NCI-H2227 (cell line): ENCODE results near the gene MLH1.
"Not testable (repeated sequence)": the region's sequence is repeated elsewhere in the genome, so short reads cannot be mapped to it uniquely, and the experiment has no call there.

Experiments
- DNase-seq: peaks from one replicate; lab custom pipeline; 2025; ENCODE audit not compliant: unreplicated experiment; lab: John Stamatoyannopoulos, UW

Gene MLH1

DNA sequence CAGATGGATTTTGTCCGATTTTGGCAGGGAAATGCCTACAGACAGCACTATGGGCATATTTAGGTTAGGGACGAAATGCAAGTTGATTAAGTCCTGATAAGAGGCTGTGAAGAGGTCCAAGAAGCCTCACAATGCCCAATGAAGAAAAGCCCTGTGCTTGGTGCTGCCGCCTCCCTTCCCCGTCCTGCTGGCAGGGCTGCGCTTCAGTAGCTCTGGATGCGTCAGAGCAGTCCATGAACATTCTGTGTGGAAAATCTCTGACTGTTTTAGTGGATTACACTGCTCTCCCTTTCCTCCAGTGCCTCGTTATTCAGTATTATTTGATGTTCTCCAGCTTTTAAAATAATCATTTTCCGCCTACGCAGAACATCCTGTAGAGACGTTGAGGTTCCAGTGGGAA is 39.6 kb downstream of the MLH1 start:
- no peak for DNase-seq

DNA sequence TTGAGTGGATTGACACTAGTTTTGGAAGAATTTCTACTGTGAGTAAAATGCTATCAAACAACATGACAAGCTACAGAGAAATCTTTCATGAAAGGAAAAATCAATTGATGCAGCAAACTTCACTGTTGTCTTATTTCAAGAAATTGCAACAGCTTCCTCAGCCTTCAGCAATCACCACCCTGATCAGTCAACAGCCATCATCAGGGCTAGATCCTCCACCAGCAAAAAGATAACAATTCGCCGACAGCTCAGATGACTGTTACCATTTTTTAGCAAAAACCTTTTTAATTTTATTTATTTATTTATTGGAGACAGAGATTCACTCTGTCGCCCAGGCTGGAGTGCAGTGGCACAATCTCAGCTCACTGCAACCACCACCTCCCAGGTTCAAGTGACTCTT is 44.0 kb downstream of the MLH1 start:
- DNase-seq, result no peak

DNA sequence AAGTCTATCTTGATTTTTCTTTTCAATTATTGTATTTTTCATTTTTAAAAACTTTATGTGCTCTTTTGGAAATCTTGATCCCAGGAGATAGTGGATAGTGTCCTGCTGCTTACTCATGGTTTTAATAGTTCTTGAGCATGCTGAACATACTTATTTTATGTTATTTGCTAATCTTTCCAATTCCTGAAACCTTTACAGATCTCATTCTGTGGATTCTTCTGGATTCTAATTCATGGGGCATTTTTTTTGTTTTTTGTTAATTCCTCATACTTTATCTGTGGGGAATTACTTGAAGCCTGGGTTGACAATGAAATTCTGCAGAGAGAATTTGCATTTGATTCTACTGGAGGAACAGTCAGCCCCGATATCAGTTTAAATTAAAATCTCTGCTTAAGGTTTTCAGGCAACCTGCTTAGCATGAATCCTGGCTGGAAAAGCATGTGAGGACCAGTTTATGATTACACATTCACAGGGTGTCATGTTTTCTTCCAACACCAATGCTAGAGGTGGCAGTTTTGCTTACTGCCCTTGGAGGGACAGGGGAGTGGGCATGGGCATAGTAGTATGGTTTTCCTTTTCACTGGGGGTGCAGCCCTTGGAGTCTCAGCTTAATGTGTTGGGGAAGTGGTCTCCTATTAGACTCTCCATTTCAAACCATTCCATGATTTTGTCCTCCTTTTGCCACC is 46.0 kb downstream of the MLH1 start:
- no peak for DNase-seq

DNA sequence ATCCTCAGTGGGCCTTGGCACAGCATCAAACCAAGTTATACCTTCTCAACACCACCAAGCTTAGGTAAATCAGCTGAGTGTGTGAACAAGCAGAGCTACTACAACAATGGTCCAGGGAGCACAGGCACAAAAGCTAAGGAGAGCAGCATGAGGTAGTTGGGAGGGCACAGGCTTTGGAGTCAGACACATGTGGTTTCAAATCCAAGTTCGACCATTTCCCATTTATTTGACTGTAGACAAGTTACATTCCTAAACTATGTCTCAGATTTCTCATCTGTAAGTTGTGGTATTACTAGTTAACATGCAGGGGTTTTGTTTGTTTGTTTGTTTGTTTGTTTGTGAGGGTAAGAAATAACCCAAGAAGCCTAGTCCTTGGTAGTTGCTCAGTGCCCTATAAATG is 46.9 kb downstream of the MLH1 start:
- no peak for DNase-seq

DNA sequence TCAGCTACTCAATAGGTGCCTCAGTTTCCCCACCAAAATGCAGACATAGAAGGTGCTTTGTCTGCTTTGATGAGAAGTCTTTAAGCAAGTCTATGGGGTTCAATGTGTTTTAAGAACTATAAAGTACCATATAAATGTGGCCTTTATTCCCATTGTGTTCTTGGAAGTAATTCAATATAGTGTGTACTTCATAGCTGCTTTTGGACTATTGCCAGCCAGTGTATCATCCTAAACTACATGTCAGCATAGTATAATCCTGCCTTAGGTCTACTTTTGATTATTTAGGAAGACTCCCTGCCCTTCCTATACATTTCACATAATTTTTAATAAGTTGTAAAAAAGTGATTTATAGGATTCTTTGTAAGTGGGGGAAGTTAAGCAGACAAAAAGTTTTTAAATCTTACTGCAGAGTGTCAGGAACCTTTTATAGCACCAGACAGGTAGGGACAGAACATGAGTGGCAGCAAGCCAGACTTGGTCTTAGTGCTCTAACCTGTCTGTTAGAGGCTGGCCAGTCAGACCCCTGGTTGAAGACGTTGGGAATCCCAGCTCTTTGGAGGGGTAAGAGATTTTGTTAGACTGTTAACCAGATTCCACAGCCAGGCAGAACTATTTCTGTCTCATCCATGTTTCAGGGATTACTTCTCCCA is 48.4 kb downstream of the MLH1 start:
- DNase-seq, result no peak

DNA sequence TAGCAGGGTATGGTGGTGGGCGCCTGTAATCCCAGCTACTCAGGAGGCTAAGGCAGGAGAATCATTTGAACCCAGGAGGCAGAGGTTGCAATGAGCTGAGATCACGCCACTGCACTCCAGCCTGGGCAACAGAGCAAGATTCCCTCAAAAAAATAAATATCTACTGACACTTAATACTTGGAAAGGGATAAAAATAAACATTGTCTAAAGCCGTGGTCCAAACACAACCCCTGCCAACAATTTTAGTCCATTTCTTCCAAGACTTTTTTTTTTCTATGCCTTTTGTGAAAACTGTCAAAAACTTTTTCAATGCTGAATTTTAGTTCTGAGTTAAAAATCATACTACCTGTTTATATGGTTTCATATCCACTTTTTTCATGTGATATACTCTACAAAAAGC is 49.4 kb downstream of the MLH1 start:
- not testable (repeated sequence) for DNase-seq

DNA sequence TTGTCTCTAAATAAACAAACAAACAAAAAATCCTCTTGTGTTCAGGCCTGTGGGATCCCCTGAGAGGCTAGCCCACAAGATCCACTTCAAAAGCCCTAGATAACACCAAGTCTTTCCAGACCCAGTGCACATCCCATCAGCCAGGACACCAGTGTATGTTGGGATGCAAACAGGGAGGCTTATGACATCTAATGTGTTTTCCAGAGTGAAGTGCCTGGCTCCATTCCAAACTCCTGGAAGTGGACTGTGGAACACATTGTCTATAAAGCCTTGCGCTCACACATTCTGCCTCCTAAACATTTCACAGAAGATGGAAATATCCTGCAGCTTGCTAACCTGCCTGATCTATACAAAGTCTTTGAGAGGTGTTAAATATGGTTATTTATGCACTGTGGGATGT is 57.0 kb downstream of the MLH1 start:
- no peak for DNase-seq

DNA sequence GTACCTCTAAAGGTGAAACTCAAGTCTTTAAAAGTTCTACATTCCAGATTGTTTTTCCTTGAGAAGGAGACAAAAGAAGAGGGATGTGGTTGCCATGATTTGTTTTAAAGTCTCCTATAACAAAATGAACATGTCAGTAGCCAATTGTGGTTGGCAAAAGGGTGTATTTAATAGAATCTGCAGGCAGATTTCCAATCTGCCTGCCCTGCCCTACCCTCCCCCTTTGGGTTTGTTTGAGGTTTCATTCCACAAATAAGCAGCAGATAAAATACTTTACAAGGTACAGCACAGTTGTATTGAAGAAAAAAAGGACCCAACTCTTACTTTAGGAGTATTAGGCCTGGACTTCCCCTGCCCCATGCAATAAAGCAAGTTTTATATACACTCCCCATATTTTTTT is 59.5 kb downstream of the MLH1 start:
- no peak for DNase-seq

DNA sequence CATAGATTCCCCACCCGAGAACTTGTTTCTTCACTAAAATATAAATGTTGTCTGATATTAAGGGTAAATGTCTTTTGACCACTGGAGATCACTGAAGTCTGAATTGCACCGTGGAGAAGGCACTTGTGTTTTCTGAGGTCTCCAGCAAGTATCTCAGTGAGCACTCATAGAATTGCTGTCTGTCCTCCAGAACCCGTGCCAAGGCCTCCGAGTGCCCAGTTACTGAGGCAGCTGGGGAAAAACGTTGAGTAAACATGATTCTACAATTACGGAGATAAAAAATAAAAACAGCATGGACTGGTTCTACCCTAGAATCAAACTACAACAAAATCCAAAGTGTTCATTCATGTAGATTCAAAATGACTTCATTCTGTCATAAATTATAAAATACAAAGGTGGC is 60.0 kb downstream of the MLH1 start:
- no peak for DNase-seq

DNA sequence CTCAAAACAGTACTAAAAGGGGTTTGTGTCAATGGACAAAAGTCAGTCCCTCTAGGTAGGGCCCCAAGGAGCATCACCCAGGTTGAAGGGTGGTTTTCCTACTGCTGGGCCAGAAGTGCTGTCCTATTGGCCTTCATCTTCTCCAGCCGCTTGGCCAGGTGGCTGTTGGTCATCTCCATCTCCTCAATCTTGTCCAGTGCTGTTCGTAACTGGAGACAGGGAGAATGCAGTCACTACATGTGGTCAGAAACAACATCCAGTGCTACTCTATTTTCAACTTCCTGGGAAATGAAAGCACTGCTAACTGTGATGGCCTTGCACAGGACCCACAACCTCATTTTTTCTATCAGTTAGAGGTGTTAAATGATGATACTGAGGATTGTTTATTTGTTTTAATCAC is 60.4 kb downstream of the MLH1 start:
- DNase-seq, result no peak

DNA sequence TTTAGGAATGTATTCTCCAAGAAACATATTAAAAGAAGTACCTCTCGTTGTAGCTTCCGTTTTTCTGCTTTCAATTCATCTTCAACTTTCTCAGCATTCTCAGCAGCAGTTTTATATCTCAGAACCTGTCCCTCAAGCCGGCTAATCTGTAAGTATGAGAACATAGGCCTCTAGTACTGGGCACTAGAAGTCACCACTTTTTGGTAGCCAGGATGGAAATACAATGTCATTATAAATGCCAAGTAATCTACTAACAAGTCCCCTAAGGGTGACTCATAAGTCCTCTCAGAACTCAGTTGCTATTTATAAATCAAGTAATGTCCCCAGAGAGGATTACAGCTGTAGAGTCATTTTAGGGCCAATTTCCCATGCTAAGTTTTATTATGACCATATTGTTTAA is 61.1 kb downstream of the MLH1 start:
- no peak for DNase-seq

DNA sequence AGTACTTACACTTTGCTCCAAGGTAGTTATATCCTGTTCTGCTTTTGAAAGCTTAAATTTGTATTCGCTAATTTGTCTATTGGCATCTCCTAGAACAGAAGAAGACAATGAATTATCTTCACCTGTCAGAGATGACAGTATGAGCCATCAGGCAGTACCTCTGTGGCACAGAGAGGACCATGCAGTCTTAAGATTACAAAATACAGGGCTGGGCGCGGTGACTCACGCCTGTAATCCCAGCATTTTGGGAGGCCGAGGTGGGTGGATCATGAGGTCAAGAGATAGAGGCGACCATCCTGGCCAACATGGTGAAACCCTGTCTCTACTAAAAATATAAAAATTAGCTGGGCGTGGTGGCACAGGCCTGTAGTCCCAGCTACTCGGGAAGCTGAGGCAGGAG is 61.8 kb downstream of the MLH1 start:
- DNase-seq, result not testable (repeated sequence)

DNA sequence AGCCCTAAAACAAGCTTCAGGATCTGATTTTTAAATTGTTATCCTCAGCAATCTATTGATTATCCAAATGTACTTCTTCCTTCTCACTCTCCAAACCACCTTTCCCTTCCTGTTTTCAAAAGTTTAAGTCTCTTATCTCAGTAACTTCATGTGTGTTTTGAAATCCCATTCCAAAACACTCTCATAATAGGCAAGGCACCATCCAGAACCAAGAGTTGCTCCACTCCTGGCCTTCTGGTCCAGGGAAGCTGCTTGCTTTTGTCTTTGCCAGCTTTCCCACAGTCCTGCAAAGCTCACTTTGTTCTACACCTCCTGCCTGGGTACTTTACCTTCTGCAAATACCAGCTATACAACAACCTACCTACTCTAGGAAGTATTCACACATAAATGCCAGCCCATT is 63.5 kb downstream of the MLH1 start:
- DNase-seq, result no peak

DNA sequence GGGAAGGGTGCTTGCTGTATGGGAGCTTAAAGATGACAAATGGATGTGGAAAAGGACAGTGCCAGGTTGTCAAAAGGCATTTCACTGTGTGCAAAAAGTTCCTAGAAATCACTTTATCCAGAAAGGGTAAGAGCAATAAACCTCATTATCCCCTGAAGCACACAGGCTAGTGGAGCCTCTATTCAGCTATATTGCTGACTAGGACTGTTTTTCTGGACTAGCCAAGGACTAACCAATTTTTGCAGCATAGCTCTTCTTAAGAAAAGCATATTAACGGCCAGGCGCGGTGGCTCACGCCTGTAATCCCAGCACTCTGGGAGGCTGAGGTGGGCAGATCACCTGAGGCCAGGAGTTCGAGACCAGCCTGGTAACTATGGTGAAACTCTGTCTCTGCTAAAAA is 64.8 kb downstream of the MLH1 start:
- DNase-seq, result no peak

DNA sequence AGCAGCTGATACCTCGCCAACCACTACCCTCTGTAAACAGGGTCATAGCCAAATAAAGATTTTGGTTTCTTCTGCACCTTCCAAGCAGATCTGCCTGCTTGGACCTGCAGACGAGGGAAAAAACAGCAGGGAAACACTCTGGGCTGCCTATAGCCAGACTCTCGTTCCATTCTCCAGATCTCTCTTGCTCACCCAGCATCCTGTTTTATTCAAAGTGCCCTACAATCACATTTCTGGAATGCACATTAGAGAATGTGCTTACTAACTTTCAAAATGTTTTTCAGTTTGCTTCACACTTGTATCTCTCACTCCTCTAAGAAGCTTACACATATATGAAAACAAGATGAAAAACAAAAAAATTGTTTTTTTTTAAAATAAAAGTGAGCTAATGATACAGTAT is 71.4 kb downstream of the MLH1 start:
- no peak for DNase-seq

DNA sequence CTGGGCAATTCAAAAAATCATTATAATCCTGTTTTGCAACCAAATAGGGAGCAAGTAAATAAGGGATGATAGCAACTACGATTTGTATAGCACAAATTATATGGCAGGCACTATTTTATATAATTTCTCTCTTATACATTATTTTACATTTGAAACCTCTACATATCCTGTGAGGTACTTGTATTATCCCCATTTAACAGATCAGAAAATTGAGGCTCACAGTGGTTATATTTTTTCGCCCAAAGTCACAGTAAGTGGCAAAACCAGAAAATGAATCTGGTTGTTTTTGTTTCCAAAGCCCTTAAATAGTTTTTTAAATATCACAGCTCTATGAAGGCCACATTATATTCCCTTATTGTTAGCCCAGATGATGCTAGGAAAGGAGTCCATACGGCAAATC is 74.3 kb downstream of the MLH1 start:
- no peak for DNase-seq

DNA sequence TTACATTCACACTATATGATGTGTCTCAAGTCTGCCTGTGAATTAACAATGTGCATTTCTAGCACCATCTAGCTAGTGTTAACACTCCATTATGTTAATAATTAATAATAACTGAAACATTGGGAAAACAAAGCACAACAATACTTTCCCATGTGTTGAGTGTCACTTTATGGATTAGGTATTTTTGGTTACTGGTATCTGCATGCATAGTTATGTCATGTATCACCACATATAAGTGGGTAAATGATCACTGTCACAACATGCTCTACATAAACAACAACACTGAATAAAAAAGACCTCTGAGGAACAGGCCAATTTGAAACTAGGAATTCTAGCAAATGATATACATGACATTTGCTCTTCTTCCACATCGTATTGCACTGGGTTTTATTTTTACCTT is 74.7 kb downstream of the MLH1 start:
- no peak for DNase-seq

DNA sequence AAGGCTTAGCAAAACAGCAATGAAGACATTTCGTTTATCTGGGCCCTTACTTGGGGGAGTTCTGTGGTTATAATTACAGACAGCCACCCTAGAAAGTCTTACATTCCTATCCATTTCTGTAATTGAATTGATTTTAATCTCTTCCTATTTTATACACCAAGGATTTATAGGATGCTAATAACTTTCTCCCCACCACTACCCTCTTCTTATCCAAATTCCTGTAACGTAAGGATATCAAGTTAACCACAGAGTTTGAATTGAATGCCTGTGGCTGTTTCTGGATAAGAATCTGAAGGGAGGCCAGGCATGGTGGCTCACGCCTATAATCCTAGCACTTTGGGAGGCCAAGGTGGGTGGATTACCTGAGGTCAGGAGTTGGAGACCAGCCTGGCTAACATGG is 78.6 kb downstream of the MLH1 start:
- no peak for DNase-seq

DNA sequence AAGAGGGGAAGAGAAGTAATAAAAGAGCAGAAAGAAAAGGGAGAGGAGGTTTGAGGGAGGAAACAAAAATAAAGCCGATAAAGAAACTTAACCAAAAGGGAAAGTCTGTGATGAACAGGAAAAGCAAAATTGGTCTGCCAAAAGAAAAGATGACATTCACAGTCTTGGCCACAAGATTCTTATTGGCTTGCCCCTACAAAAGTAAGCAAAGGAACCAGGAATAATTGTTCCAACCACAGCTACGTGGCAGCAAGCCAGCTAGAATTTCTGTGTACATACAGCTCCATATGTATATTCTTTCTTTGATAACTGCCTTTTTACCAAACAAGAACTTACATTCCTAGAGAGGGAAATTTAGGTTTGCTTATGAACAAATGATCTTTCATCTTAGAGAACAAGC is 79.6 kb downstream of the MLH1 start:
- DNase-seq, result no peak

DNA sequence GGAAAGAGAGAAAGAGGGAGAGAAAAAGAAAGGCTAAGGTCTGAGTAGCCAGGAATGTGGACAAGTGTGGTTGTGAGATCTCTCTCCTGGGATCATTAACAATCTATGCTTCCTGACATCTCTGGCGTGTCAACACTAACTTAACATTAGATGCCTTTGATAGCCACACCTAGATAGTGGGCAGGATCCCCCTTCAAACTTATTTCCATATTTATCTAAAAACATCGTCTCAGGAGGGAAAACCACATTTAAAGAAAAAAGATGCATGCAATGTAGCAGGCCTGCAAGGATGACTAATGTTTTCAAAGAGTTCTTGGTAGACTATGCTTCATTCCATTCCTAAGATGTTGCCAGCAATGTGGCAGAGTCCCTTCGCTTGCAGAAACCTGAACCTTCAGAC is 80.9 kb downstream of the MLH1 start:
- DNase-seq, result no peak

DNA sequence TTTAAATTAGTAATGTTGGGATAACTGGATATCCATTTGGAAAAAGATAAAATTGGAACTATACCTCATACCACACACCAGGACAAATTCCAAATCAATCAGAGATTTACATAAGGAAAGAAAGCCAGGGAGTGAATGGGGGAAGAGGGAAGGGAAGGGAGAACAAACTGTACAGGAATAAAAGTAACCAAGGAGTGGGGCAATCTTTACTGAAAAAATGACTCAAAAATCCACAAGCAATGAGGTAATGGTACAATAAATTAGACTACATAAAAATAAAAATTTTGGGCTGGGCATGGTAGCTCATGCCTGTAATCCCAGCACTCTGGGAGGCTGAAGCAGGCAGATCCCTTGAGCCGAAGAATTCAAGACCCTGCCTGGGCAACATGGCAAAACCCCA is 82.6 kb downstream of the MLH1 start:
- no peak for DNase-seq

DNA sequence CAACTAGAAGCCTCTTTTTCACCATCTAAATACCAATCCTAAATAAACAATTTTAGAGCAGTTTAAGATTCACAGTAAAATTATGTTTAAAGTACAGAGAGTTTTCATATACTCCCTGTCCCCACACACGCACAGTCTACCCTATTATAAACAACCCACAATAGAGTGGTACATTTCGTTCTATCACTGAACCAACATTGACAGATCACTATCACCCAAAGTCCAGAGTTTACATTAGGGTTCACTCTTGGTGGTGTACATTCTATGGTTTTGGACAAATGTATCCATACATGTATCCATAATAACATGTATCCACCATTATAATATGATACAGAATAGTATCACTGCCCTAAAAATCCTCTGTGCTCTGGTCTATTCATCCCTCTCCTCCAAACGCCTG is 89.0 kb downstream of the MLH1 start:
- no peak for DNase-seq

DNA sequence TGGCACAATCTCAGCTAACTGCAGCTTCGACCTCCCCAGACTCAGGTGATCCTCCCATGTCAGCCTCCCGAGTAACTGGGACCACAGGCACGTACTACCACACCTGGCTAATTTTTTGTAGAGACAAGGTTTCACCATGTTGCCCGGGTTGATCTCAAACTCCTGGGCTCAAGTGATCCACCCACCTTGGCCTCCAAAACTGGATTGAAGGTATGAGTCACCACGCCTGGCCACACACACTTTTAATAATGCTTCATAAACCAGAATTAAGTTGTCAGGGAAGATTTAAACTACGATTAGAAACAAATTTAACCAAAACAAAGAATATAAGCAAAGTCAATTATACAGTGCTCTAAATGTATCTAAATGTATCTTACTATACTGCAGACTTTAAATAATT is 93.6 kb downstream of the MLH1 start:
- no peak for DNase-seq
